ENCODE results near the gene HCFC1.

The HCFC1 gene

DNA sequence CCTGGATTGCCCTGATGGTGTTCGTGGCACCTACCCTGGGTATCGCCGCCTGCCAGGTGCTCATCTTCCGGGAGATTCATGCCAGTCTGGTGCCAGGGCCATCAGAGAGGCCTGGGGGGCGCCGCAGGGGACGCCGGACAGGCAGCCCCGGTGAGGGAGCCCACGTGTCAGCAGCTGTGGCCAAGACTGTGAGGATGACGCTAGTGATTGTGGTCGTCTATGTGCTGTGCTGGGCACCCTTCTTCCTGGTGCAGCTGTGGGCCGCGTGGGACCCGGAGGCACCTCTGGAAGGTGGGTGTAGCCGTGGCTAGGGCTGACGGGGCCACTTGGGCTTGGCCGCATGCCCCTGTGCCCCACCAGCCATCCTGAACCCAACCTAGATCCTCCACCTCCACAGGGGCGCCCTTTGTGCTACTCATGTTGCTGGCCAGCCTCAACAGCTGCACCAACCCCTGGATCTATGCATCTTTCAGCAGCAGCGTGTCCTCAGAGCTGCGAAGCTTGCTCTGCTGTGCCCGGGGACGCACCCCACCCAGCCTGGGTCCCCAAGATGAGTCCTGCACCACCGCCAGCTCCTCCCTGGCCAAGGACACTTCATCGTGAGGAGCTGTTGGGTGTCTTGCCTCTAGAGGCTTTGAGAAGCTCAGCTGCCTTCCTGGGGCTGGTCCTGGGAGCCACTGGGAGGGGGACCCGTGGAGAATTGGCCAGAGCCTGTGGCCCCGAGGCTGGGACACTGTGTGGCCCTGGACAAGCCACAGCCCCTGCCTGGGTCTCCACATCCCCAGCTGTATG lies 65.3 kb downstream of the HCFC1 start:
- DNase-seq (ENCODE audit: low read depth) = no peak
- TF ChIP-seq, protein P1, sequence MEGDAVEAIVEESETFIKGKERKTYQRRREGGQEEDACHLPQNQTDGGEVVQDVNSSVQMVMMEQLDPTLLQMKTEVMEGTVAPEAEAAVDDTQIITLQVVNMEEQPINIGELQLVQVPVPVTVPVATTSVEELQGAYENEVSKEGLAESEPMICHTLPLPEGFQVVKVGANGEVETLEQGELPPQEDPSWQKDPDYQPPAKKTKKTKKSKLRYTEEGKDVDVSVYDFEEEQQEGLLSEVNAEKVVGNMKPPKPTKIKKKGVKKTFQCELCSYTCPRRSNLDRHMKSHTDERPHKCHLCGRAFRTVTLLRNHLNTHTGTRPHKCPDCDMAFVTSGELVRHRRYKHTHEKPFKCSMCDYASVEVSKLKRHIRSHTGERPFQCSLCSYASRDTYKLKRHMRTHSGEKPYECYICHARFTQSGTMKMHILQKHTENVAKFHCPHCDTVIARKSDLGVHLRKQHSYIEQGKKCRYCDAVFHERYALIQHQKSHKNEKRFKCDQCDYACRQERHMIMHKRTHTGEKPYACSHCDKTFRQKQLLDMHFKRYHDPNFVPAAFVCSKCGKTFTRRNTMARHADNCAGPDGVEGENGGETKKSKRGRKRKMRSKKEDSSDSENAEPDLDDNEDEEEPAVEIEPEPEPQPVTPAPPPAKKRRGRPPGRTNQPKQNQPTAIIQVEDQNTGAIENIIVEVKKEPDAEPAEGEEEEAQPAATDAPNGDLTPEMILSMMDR (conservative IDR thresholded peaks at IDR 0.05; ENCODE audit: low read depth, low read length) = no peak
- H3K4me3 ChIP-seq (ENCODE audit: low read length) = no peak overlapping the region

DNA sequence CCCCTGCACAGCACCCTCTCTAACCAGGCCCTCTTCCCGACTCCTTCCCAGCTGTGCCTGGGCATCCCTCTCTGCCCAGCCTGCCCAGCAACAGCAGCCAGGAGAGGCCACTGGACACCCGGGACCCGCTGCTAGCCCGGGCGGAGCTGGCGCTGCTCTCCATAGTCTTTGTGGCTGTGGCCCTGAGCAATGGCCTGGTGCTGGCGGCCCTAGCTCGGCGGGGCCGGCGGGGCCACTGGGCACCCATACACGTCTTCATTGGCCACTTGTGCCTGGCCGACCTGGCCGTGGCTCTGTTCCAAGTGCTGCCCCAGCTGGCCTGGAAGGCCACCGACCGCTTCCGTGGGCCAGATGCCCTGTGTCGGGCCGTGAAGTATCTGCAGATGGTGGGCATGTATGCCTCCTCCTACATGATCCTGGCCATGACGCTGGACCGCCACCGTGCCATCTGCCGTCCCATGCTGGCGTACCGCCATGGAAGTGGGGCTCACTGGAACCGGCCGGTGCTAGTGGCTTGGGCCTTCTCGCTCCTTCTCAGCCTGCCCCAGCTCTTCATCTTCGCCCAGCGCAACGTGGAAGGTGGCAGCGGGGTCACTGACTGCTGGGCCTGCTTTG lies 66.0 kb downstream of the HCFC1 start:
- H3K4me3 ChIP-seq (ENCODE audit: low read length) = no peak overlapping the region
- TF ChIP-seq, protein P1 (conservative IDR thresholded peaks at IDR 0.05; ENCODE audit: low read depth, low read length) = no peak
- no peak for DNase-seq (ENCODE audit: low read depth)

DNA sequence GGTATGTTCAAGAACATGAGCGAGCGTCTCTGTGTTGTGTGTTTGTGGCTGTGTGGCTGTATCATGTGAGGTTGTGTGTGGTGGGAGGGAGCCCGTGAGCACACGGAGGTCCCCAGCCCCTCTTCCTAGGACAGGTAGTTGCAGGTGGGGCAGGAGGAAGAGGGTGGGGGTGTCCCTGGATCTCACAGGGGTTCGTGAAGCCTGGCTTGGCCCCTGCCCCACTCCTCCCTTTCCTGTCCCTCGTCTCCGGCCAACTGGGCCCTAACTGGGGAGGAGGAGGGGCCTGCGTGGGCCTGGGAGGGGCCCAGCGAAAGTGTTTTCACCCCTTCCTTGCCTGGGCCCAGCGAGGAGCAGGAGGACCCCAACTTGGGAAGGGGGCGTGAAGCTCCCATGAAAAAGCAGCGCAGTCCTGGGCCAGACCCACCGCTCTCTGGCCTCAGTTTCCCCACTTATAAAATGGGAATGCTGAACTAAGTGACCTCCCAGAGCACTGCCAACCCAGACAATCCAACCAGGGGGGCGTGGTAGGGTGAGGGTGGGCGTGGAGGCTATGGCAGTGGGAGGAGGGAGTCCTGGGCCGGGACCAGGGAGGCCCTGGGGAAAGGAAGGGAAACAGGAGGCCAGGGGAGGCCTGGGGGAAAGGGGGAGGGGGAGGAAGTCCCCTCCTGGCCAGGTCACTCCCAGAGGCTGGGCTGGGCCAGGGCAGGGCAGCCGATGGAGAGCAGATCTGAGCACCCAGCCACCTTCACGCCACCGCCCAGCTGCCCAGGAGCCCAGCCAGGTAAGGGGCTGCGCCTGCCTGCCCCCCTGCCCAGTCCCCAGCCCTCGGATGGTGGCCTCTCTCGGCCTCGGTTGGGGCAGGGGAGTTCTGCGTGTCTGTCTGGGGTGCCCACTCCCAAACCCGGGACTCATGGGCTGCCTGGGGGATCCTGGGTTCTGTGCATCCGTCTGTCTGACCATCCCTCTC lies 67.3 kb downstream of the HCFC1 start, which contains the start of gene AVPR2:
Gene AVPR2, plus strand, starts transcription at position 683 of the 967 bp plus-strand sequence. CDS start 473 bp downstream, outside the sequence.
- no peak for DNase-seq (ENCODE audit: low read depth)
- TF ChIP-seq, protein P1 (conservative IDR thresholded peaks at IDR 0.05; ENCODE audit: low read depth, low read length) = no peak
- no peak within 1 kb of the TSS for H3K4me3 ChIP-seq (ENCODE audit: low read length)

DNA sequence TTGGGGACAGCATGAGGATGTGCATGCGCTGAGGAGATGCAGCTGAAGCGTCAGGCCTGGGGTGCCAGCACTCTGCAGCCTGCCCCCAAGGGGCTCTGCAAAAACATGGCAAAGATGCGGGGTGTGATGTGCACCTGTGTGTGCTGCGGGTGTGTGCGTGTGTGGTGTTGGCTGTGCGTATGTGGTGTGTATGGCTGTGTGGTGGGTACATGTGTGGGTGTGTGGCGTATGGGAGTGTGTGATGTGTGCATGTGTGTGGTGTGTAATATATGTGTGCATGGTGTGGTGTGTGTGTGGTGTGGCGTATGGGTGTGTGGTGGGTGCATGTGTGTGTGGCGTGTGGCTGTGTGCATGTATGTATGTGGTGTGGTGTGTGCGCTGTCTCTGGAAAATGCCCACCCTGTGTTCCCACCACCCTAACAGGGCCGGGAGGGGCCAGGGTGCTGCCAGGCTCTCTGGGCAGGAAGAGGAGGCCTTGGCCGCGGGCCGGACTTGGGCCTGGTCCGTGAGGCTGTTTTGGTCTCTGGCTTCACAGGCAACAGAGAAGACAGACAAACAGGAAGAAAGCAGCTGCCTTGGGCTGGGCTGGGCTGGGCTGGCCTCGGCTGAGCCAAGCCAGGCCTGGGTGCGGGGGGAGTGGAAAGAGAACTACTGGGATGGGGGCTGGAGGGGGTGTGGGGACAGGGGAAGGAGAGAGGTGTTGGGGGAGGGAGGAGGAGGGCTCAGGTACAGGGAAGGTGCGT lies 68.2 kb downstream of the HCFC1 start:
- TF ChIP-seq, protein P1 (conservative IDR thresholded peaks at IDR 0.05; ENCODE audit: low read depth, low read length) = no peak
- no peak overlapping the region for H3K4me3 ChIP-seq (ENCODE audit: low read length)
- no peak for DNase-seq (ENCODE audit: low read depth)

DNA sequence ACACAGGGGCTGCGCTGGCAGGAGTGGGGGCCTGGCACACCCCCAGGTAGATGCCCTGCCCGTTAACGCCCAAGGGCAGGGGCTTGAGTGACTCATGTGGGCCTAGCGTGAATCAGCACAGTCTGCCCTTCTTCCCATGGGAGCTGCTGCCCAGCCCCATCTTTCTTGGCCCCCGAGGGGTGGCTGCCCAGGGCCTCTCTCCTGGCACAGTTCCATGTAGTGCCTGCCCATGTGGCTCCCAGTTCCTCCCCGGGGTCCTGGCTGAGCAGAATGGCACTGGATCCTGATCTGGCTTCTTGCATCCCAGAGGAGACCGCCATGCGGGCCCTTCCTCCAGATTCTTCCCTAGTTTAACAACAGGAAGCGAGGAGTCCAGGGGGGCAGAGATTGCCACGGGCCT lies 69.2 kb downstream of the HCFC1 start:
- TF ChIP-seq, protein P1 (conservative IDR thresholded peaks at IDR 0.05; ENCODE audit: low read depth, low read length) = no peak
- no peak for DNase-seq (ENCODE audit: low read depth)
- H3K4me3 ChIP-seq (ENCODE audit: low read length) = no peak overlapping the region

DNA sequence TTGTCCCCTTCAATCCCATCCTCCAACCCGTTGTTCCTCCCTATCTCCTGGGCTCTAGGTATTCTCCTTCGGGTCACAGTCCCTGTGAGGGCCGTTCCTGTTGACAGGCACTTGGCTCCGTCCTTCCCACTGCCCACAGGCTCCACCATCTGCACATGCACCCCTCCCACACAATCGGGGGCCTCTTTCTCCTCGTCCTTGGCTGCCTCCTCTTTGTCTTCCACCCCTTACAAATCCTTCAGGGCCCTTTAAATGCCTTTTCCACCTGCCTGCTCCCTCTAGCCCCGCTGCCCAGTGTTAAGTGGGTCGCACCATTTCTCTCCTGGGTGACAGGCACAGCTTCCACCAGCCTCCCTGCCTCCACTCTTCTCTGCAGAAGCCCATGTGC lies 69.9 kb downstream of the HCFC1 start:
- TF ChIP-seq, protein P1 (conservative IDR thresholded peaks at IDR 0.05; ENCODE audit: low read depth, low read length) = no peak
- H3K4me3 ChIP-seq (ENCODE audit: low read length) = no peak overlapping the region
- no peak for DNase-seq (ENCODE audit: low read depth)
